ENCODE results near the gene OR1L8.

GRCh38 chr9:122527193-122527592 is 56.0 kb downstream of the OR1L8 start, which contains the start of gene OR1N1:
- TF ChIP-seq POLR2AphosphoS5 (IDR thresholded peaks at IDR 0.05; ENCODE audit: low read depth, low read length) (no peak), POLR2A (IDR thresholded peaks at IDR 0.05; ENCODE audit: low read depth, low read length) (no peak), TAF1 (IDR thresholded peaks at IDR 0.05; ENCODE audit: borderline replicate concordance, low read depth, low read length) (no peak)
